Measurements from ENCODE around the gene CASK.
"Not testable (repeated sequence)": the region's sequence is repeated elsewhere in the genome, so short reads cannot be mapped to it uniquely, and the experiment has no call there.

The CASK gene

GRCh38 chrX:41646201-41646600, 277.2 kb downstream of the CASK start:
- not testable (repeated sequence) for DNase-seq (ENCODE audit: low read depth in 2 of 2)

- DNase-seq (ENCODE audit: low read depth in 2 of 2), result no peak
Measured at GRCh38 chrX:41634284-41634683, 289.1 kb downstream of the CASK start.

- DNase-seq (ENCODE audit: low read depth in 2 of 2), result no peak
Measured at GRCh38 chrX:41630091-41630490, 293.3 kb downstream of the CASK start.

- no peak for DNase-seq (ENCODE audit: low read depth in 2 of 2)
Measured at GRCh38 chrX:41629539-41629938, 293.8 kb downstream of the CASK start.

GRCh38 chrX:41621222-41621723, 302.1 kb downstream of the CASK start:
- no peak for DNase-seq (ENCODE audit: low read depth in 2 of 2)

GRCh38 chrX:41619221-41619620, 304.1 kb downstream of the CASK start:
- DNase-seq (ENCODE audit: low read depth in 2 of 2), result no peak

- no peak for DNase-seq (ENCODE audit: low read depth in 2 of 2)
Measured at GRCh38 chrX:41616935-41617334, 306.4 kb downstream of the CASK start.

- DNase-seq (ENCODE audit: low read depth in 2 of 2), result no peak
Measured at GRCh38 chrX:41616255-41616654, 307.1 kb downstream of the CASK start.

GRCh38 chrX:41608244-41608643, 315.1 kb downstream of the CASK start:
- no peak for DNase-seq (ENCODE audit: low read depth in 2 of 2)

GRCh38 chrX:41607264-41607832, 316.0 kb downstream of the CASK start:
- DNase-seq (ENCODE audit: low read depth in 2 of 2), result no peak

GRCh38 chrX:41606057-41606456, 317.3 kb downstream of the CASK start:
- not testable (repeated sequence) for DNase-seq (ENCODE audit: low read depth in 2 of 2)

- no peak for DNase-seq (ENCODE audit: low read depth in 2 of 2)
Measured at GRCh38 chrX:41604766-41605543, 318.4 kb downstream of the CASK start.

GRCh38 chrX:41604177-41604576, 319.2 kb downstream of the CASK start:
- no peak for DNase-seq (ENCODE audit: low read depth in 2 of 2)

- no peak for DNase-seq (ENCODE audit: low read depth in 2 of 2)
Measured at GRCh38 chrX:41603596-41603995, 319.8 kb downstream of the CASK start.

- DNase-seq (ENCODE audit: low read depth in 2 of 2), result no peak
Measured at GRCh38 chrX:41602816-41603345, 320.5 kb downstream of the CASK start.

GRCh38 chrX:41600291-41600690, 323.1 kb downstream of the CASK start:
- DNase-seq (ENCODE audit: low read depth in 2 of 2), result no peak

- no peak for DNase-seq (ENCODE audit: low read depth in 2 of 2)
Measured at GRCh38 chrX:41599507-41599906, 323.8 kb downstream of the CASK start.

GRCh38 chrX:41596596-41596995, 326.8 kb downstream of the CASK start:
- no peak for DNase-seq (ENCODE audit: low read depth in 2 of 2)

GRCh38 chrX:41594634-41595033, 328.7 kb downstream of the CASK start:
- no peak for DNase-seq (ENCODE audit: low read depth in 2 of 2)

GRCh38 chrX:41591906-41592305, 331.4 kb downstream of the CASK start:
- DNase-seq (ENCODE audit: low read depth in 2 of 2), result no peak

- no peak for DNase-seq (ENCODE audit: low read depth in 2 of 2)
Measured at GRCh38 chrX:41590641-41591040, 332.7 kb downstream of the CASK start.

- no peak for DNase-seq (ENCODE audit: low read depth in 2 of 2)
Measured at GRCh38 chrX:41589634-41590270, 333.6 kb downstream of the CASK start.

GRCh38 chrX:41588271-41588670, 335.1 kb downstream of the CASK start:
- DNase-seq (ENCODE audit: low read depth in 2 of 2), result no peak

Measured in activated CD4-positive, alpha-beta T cell treated with anti-CD3 and anti-CD28 coated beads for 24 hours (primary cell).